ENCODE results near the gene EXOSC6. TPM values are rescaled to one million over a fixed set of nuclear protein-coding genes. Genes with fewer than 3 reads are reported as not detected.

Gene EXOSC6
- total RNA-seq = 24.0 and 36.1 TPM in 2 replicates

GRCh38 chr16:70251629-70252354 is at the start of gene EXOSC6:
Gene EXOSC6, minus strand, starts transcription at chr16:70251940. Its CDS starts 40 bp downstream, at chr16:70251900.

GRCh38 chr16:70298988-70299938 is 47.5 kb upstream of the EXOSC6 start, which contains the start of gene DDX19B:
Gene DDX19B, plus strand, starts transcription at chr16:70299186. Its CDS starts 112 bp downstream, at chr16:70299298.

GRCh38 chr16:70289229-70290094 is 37.7 kb upstream of the EXOSC6 start, which contains the start of gene AARS1:
Gene AARS1, minus strand, starts transcription at chr16:70289506. Its CDS starts 6,743 bp downstream, at chr16:70282763.

Other genes with a start within 250 kb of the EXOSC6 start
- 18.8 and 25.5 TPM in 2 replicates for gene PDPR, start 137.6 kb downstream of the EXOSC6 start, total RNA-seq
- gene CLEC18C, start 78.2 kb downstream of the EXOSC6 start, total RNA-seq = 0.15 and 0.99 TPM in 2 replicates
- gene AARS1, start 37.6 kb upstream of the EXOSC6 start, total RNA-seq = 188 and 258 TPM in 2 replicates
- gene DDX19B, start 47.2 kb upstream of the EXOSC6 start, total RNA-seq = 29.8 and 36.8 TPM in 2 replicates
- 36.7 and 46.0 TPM in 2 replicates for gene DDX19A, start 95.0 kb upstream of the EXOSC6 start, total RNA-seq
- 17.7 and 25.5 TPM in 2 replicates for gene ST3GAL2, start 187.2 kb upstream of the EXOSC6 start, total RNA-seq
- gene FCSK, start 202.7 kb upstream of the EXOSC6 start, total RNA-seq = 13.1 and 15.4 TPM in 2 replicates